Gastroesophageal sphincter (tissue), 3 donors: ENCODE results near the gene VIPR1.

Experiments used
- POLR2A ChIP-seq, 2 donors: fragments of 450-650 bp; IDR thresholded peaks; one replicate each; pipeline ENCODE4 v1.6.1; 2017; ENCODE audit warnings: antibody characterized with exemption in 2 of 2, mild to moderate bottlenecking in 2 of 2, moderate library complexity in 1 of 2
- TF ChIP-seq, protein P1 (sequence below), 4 experiments: fragments of 200-600 bp in 2 of 4; fragments of 450-650 bp in 2 of 4; sonication (generic) in 1 of 4; IDR thresholded peaks; one replicate each; pipeline ENCODE4 v1.5.1; 2017 to 2019; ENCODE audit warnings: antibody characterized with exemption in 4 of 4, mild to moderate bottlenecking in 2 of 4, moderate library complexity in 2 of 4

- TF ChIP-seq, protein P1, sequence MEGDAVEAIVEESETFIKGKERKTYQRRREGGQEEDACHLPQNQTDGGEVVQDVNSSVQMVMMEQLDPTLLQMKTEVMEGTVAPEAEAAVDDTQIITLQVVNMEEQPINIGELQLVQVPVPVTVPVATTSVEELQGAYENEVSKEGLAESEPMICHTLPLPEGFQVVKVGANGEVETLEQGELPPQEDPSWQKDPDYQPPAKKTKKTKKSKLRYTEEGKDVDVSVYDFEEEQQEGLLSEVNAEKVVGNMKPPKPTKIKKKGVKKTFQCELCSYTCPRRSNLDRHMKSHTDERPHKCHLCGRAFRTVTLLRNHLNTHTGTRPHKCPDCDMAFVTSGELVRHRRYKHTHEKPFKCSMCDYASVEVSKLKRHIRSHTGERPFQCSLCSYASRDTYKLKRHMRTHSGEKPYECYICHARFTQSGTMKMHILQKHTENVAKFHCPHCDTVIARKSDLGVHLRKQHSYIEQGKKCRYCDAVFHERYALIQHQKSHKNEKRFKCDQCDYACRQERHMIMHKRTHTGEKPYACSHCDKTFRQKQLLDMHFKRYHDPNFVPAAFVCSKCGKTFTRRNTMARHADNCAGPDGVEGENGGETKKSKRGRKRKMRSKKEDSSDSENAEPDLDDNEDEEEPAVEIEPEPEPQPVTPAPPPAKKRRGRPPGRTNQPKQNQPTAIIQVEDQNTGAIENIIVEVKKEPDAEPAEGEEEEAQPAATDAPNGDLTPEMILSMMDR (IDR thresholded peaks at IDR 0.05) = no peak
- TF ChIP-seq POLR2A (IDR thresholded peaks at IDR 0.05) = no peak
Measured at GRCh38 chr3:42569593-42570142, 67.2 kb downstream of the VIPR1 start.
